Calu3 (cell line): ENCODE results near the gene PYGO1. TPM values are rescaled to one million over a fixed set of nuclear protein-coding genes. Genes with fewer than 3 reads are reported as not detected.
"Not testable (repeated sequence)": the region's sequence is repeated elsewhere in the genome, so short reads cannot be mapped to it uniquely, and the experiment has no call there.

Source experiments
- BruUV-seq: library from RNA; stranded (reverse); fragments of 400-500 nt; replicated peaks from 2 replicates; lab custom pipeline; 2021; lab: Mats Ljungman, UMichigan
- CTCF ChIA-PET: fragments of 300-600 bp; sonication (Branson Sonifier 250); formaldehyde crosslinking; loops from one replicate; lab custom pipeline; 2022; ENCODE audit warnings: antibody characterized with exemption; lab: Charles Lee
- DNase-seq: peaks from one replicate; pipeline ENCODE4 v3.0.0; 2022
- H3K27ac Mint-ChIP-seq: one replicate; pipeline ENCODE4 v1.8.0; 2022; ENCODE audit warnings: mixed read lengths; ENCODE audit not compliant: unreplicated experiment
- H3K27me3 Mint-ChIP-seq: one replicate; pipeline ENCODE4 v1.8.0; 2022; ENCODE audit warnings: mixed read lengths; ENCODE audit not compliant: unreplicated experiment
- H3K36me3 Mint-ChIP-seq: one replicate; pipeline ENCODE4 v1.8.0; 2022; ENCODE audit warnings: mild to moderate bottlenecking, moderate library complexity, mixed read lengths; ENCODE audit not compliant: insufficient read depth, unreplicated experiment
- H3K4me1 Mint-ChIP-seq: one replicate; pipeline ENCODE4 v1.8.0; 2022; ENCODE audit warnings: mild to moderate bottlenecking, low read depth, mixed read lengths; ENCODE audit not compliant: unreplicated experiment
- H3K4me3 Mint-ChIP-seq: one replicate; pipeline ENCODE4 v1.8.0; 2022; ENCODE audit warnings: mild to moderate bottlenecking, low read depth, moderate library complexity, mixed read lengths; ENCODE audit not compliant: unreplicated experiment
- H3K9me3 Mint-ChIP-seq: one replicate; pipeline ENCODE4 v1.8.0; 2022; ENCODE audit warnings: low read depth, mixed read lengths; ENCODE audit not compliant: unreplicated experiment
- intact Hi-C: fragments of 100-400 bp; cut with micrococcal nuclease; formaldehyde crosslinking; loops from one replicate; pipeline ENCODE4 v1.10.0; 2022; ENCODE audit not compliant: unreplicated experiment
- total RNA-seq: library from RNA; stranded (reverse); gene quantifications from 2 replicates; pipeline ENCODE4 v1.2.3, GENCODE V29; 2022
- TF ChIP-seq, protein P1 (sequence below): fragments of 200-600 bp; IDR thresholded peaks from one replicate; pipeline ENCODE4 v1.8.0; 2022; ENCODE audit warnings: antibody characterized with exemption; ENCODE audit not compliant: unreplicated experiment

PYGO1 gene
- total RNA-seq, 1 experiment from 2014 or later, result 2.8 TPM

DNA sequence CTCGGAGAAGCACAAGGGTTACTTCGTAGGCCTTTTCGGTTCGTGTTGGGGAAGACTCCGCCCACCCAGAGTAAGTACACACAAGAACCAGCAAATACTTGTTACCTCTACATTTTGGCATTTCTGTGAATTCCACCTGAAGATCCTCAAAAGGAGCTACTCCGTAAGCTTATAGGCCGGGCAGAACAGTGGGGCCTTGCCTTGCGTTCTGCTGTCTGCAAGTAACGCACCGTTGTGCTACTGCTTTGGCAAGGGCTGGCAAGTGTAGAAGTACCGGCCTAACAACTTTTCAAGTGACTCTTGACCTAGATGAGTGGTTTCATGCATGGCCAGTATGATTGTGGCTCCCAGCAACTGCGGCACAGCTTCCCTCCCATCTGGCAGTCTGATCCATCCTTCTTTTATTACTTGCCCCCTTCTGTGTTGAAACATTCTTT is 73.7 kb downstream of the PYGO1 start:
- intact Hi-C loops, result no loop called here
- Mint-ChIP-seq H3K4me3 (no peak overlapping the region), H3K27ac (no peak overlapping the region)

DNA sequence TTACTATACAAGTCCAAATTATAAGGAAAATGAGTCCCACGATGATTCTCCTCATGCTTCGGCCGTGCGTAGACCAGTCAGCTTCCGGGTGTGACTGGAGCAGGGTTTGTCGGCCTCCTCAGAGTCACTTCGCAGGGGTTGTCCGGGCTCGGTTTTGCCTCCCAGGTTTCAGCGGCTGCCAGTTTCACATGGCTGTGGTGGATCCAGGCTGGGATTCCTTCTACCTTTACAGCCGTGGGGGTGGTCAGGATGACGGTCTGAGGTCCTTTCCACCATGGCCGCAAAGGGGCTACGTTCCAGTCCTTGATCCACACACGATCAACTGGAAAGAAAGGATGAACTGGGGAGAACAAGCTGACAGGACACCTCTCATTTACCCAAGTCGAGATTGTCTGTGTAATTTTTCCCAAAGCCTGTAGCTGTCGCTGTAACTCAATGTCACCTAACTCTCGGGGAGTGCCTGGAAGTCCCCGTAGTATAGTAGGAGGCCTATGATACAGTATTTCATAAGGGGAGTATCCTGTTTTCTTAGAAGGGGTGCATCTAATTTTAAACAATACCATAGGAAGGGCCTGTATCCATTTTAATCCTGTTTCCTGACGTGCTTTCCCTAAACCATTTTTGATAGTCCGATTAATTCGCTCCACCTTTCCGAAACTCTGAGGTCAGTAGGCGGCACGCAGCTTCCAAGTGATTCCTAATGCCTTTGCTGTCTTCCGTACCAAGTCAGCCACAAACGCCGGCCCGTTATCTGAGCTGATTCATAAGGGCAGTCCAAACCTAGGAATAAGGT is 74.3 kb downstream of the PYGO1 start:
- CTCF ChIA-PET, result interaction anchor here (0.6 to 1.3 kb wide), 2 partner anchors 20 to 128 kb away, joined by 4 to 5 read pairs; no protein-coding TSS in a partner anchor
- H3K27me3 Mint-ChIP-seq, H3K27ac Mint-ChIP-seq, H3K36me3 Mint-ChIP-seq, H3K9me3 Mint-ChIP-seq, BruUV-seq, intact Hi-C loops, DNase-seq, H3K4me3 Mint-ChIP-seq, H3K4me1 Mint-ChIP-seq: not testable (repeated sequence)

More for the DNA sequence above, 73.7 kb downstream of the PYGO1 start:
- Mint-ChIP-seq H3K27me3 (no peaks in the 10 kb centered on the region), H3K36me3 (no peaks in the 10 kb centered on the region), H3K9me3 (no peaks in the 10 kb centered on the region), H3K4me1 (no peaks in the 10 kb centered on the region)
- no TSS peak for BruUV-seq
- TF ChIP-seq, protein P1, sequence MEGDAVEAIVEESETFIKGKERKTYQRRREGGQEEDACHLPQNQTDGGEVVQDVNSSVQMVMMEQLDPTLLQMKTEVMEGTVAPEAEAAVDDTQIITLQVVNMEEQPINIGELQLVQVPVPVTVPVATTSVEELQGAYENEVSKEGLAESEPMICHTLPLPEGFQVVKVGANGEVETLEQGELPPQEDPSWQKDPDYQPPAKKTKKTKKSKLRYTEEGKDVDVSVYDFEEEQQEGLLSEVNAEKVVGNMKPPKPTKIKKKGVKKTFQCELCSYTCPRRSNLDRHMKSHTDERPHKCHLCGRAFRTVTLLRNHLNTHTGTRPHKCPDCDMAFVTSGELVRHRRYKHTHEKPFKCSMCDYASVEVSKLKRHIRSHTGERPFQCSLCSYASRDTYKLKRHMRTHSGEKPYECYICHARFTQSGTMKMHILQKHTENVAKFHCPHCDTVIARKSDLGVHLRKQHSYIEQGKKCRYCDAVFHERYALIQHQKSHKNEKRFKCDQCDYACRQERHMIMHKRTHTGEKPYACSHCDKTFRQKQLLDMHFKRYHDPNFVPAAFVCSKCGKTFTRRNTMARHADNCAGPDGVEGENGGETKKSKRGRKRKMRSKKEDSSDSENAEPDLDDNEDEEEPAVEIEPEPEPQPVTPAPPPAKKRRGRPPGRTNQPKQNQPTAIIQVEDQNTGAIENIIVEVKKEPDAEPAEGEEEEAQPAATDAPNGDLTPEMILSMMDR, result no peak
- DNase-seq, result no peak
- CTCF ChIA-PET, result interaction anchor here (0.6 to 1.3 kb wide), 2 partner anchors 21 to 127 kb away, joined by 4 to 5 read pairs; no protein-coding TSS in a partner anchor

DNA sequence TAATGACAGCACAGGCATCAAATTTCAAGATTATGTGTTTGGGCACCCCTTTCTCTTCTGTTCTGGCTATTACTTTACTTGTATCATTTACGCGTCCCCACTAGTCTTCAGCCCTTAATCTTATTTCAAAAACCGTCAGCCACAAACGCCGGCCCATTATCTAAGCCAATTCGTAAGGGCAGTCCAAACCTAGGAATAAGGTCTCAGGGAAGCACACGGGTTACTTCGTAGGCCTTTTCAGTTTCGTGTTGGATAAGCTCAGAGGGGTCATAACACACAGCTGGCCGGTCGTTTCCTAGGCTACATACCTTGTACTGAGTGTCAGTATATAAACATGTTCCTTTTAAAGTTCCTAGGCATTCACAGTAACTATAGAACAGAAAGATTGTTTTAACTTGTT is 75.0 kb downstream of the PYGO1 start:
- Mint-ChIP-seq H3K27me3 (no peaks in the 10 kb centered on the region), H3K27ac (no peak overlapping the region), H3K9me3 (no peaks in the 10 kb centered on the region), H3K4me1 (no peaks in the 10 kb centered on the region), H3K4me3 (no peak overlapping the region), H3K36me3 (no peaks in the 10 kb centered on the region)
- intact Hi-C loops, result no loop called here
- BruUV-seq, result no TSS peak
- DNase-seq, result no peak
- TF ChIP-seq, protein P1, result no peak
- CTCF ChIA-PET, result no interaction called here

DNA sequence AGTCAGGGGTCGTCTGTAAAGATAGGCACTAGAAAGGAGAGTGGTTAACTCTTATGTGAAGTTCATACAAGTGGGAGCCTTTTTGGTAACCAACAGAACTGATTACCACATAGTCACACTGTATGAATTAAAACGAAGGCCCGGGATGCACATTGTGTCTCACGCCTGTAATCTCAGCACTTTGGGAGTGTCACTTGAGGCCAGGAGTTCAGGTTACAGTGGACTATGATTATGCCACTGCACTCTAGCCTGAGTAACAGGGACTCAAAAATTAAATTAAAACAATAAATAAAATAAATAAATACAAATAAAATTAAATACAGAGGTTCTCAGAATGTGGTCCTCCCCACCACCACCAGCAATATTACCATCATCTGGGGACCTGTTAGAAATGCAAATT is 80.6 kb downstream of the PYGO1 start:
- H3K27me3 Mint-ChIP-seq, result no peaks in the 10 kb centered on the region
- DNase-seq, result no peak
- H3K4me1 Mint-ChIP-seq, result no peaks in the 10 kb centered on the region
- no peaks in the 10 kb centered on the region for H3K9me3 Mint-ChIP-seq
- intact Hi-C loops, result no loop called here
- TF ChIP-seq, protein P1, result no peak
- no peak overlapping the region for H3K4me3 Mint-ChIP-seq
- CTCF ChIA-PET, result no interaction called here
- BruUV-seq, result no TSS peak
- no peaks in the 10 kb centered on the region for H3K36me3 Mint-ChIP-seq
- no peak overlapping the region for H3K27ac Mint-ChIP-seq

DNA sequence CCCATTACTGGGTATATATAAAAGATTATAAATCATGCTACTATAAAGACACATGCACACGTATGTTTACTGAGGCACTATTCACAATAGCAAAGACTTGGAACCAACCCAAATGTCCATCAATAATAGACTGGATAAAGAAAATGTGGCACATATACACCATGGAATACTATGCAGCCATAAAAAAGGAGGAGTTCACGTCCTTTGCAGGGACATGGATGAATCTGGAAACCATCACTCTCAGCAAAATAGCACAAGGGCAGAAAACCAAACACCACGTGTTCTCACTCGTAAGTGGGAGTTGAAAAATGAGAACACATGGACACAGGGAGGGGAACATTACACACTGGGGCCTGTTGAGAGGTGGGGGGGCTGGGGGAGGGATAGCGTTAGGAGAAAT is 82.7 kb downstream of the PYGO1 start:
- H3K27me3 Mint-ChIP-seq, DNase-seq, H3K36me3 Mint-ChIP-seq, CTCF ChIA-PET, BruUV-seq, H3K27ac Mint-ChIP-seq, H3K4me3 Mint-ChIP-seq, intact Hi-C loops, H3K9me3 Mint-ChIP-seq, H3K4me1 Mint-ChIP-seq: not testable (repeated sequence)
